ENCODE data around the gene IFFO2.

The IFFO2 gene

GRCh38 chr1:18951818-18952391 lies 4.6 kb downstream of the IFFO2 start:
- Histone ChIP-seq H3K4me3 (peak overlapping the region; percentile 68), H3K27ac (peak overlapping the region; percentile 89 to 95)
- TF ChIP-seq CTCF (IDR thresholded peaks at IDR 0.05), result no peak
- no peak for DNase-seq (ENCODE audit: low spot score)

DNA sequence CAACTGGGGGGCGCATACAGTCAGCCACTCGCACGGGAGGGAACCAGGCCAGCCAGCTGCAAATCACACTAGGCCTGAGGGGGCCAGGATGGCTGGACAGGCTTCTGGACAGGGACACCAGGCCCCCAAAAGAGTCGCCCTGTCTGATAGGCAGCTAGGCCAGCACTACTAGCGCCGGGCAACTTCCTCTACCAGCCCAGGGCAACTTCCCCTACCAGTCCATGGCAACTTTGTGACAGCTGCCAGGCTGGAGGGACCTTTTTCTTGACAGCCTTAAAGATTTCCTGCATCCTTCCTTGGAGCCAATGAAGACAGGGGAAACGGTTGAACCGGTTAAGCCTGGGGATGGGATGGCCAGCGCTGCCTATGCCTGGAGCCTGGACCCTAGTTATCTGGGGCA lies 5.1 kb downstream of the IFFO2 start:
- no peak for DNase-seq (ENCODE audit: low spot score)
- H3K4me3 ChIP-seq, result peak overlapping the region; percentile 68
- peak overlapping the region; percentile 89 to 95 for H3K27ac ChIP-seq
- no peak for TF ChIP-seq CTCF (IDR thresholded peaks at IDR 0.05)

DNA sequence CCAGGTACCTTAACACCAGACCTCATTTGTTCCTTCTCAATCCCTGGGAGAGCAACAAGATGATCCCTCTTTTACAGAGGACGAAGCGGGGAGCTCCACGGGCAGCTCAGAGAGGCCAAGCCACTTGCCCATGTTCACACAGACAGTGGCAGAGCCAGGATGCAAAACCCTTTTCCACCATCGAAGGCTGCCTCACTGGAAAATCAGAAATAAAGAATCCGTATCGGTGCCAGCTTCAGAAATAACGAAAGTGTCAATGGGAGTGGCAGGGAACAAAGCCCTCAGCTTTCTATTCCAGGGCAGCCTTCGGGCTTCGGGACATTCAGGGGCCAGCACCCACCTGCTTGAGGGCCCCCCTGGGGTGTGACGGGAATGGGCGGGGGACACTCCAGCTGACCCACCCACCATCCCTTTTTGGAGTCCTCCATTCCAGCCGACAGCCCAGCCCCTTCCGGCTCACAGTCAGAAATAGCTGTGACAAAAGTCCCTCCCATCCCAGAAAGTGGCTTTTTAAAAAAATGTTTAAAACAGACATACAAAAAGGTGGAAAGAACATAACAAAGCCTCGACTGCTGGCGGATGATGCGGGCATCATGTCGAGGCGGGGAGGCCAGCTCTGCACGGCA lies 6.0 kb downstream of the IFFO2 start:
- no peak for TF ChIP-seq CTCF (IDR thresholded peaks at IDR 0.05)
- DNase-seq (ENCODE audit: low spot score), result peak; percentile 91
- Histone ChIP-seq H3K27ac (peak overlapping the region; percentile 89 to 95), H3K4me3 (peak overlapping the region; percentile 68)

DNA sequence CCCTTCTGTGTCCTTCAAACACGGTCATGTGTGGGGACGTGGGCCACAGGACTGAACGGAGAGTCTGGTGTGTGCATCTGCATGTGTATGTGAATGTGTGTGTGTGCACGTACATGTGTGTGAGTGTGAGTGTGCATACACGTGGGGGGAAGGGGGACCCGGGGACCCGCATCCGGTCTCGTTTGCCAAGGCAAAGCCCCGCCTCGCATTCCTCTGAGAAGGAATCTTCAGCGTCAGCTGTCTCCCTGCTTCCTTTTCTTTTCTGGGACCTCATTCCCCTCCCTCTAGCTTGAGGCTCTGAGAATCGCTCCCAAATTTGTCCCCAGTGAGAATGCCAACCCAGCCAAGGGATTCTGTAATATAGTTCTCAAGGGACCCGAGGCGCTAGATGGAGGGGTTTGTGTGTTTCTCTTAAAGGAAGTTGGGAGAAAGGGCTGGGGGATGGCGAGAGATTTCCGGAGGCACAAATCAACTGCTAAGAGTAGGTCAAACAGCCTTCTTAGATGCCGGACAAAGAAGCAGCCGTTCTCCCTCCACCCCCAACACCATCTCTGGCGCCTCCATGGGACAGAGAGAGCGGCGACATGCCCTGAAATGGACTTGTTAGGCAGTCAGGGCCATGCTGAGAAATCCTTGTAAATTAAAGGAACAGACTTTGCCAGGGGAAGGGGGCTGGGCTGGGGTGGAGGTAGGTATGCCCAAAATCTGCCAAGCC lies 6.6 kb downstream of the IFFO2 start:
- Histone ChIP-seq H3K4me3 (peak overlapping the region; percentile 68), H3K27ac (peak overlapping the region; percentile 89 to 95)
- peak; percentile 26 for TF ChIP-seq CTCF (IDR thresholded peaks at IDR 0.05)
- DNase-seq (ENCODE audit: low spot score), result peak; percentile 86

DNA sequence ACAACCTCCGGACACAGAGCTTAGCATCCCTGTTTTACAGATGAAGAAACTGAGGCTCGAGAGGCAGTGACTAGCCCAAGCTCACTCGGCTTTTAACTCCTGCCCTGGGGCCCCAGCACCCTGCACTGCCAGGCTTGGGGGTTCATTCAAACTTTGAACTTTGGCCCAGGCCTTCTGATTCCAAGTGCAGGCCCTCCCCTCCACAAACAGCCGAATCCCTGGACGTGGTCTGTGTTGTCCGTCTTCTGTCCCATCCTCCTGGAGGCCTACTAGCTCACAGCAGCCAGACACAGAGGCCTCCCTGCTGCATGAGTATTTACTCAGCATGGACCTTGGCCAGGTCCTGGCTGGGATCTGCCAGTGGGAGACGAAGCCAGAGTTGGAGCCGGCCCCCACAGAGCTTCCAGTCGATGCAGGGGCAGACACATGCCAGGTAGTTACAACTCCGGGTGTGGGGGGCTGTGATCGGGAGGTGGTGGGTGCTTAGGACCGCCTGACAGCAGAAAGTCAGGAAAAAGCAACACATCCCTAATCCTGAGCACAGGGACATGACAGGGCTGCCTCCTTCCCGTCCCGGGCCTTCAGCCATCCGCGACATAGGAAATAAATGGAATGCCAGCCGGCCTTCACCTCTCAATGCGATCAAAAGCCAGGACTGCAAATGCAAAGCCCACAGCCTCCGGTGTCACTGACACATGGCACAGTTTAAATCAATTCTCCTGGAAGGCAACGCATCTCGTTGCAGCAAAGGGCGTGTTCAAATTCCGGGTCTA lies 7.4 kb downstream of the IFFO2 start:
- Histone ChIP-seq H3K27ac (peak overlapping the region; percentile 89 to 95), H3K4me3 (peak overlapping the region; percentile 68)
- TF ChIP-seq CTCF (IDR thresholded peaks at IDR 0.05), result no peak
- no peak for DNase-seq (ENCODE audit: low spot score)

- DNase-seq (ENCODE audit: low spot score), result no peak
- H3K27ac ChIP-seq, result peak overlapping the region; percentile 89 to 95
- peak overlapping the region; percentile 68 for H3K4me3 ChIP-seq
- no peak for TF ChIP-seq CTCF (IDR thresholded peaks at IDR 0.05)
Observed at GRCh38 chr1:18948048-18948912, 8.2 kb downstream of the IFFO2 start.
